Measurements from ENCODE around the gene SMIM5. TPM values are rescaled to one million over a fixed set of nuclear protein-coding genes. Genes with fewer than 3 reads are reported as not detected.

Gene SMIM5
- total RNA-seq, 2 experiments from 2014 or later, result 0.06 TPM; not detected in 1

GRCh38 chr17:75634754-75635609 lies 1.7 kb downstream of the SMIM5 start:
- H3K4me1 ChIP-seq (ENCODE audit: insufficient read depth, low read length, poor library complexity, severe bottlenecking), result peaks cover 22% of the 10 kb centered on the region
- ChIA-PET POLR2A (interaction anchor here (0.8 kb wide), 1 partner anchor 36 kb away, joined by 4 read pairs; no protein-coding TSS in a partner anchor), CTCF (ENCODE audit: unreplicated experiment) (interaction anchor here (0.5 to 0.6 kb wide), 2 partner anchors 12 to 55 kb away, joined by 3 read pairs; no protein-coding TSS in a partner anchor)
- no peak overlapping the region for H3K4me2 ChIP-seq (ENCODE audit: low read length)
- BruUV-seq (replicated peaks), result no TSS peak
- H4K20me1 ChIP-seq (ENCODE audit: insufficient read depth, low read length), result no peaks in the 10 kb centered on the region
- no peaks in the 10 kb centered on the region for H3K9me2 ChIP-seq (ENCODE audit: insufficient read depth, low read length)
- no peak overlapping the region for H3K27ac ChIP-seq (ENCODE audit: low read depth, low read length, poor library complexity, severe bottlenecking)
- no peaks in the 10 kb centered on the region for H3K9me3 ChIP-seq (ENCODE audit: low read length)
- H3K79me2 ChIP-seq (ENCODE audit: insufficient read depth, low read depth, low read length), result no peaks in the 10 kb centered on the region
- peaks cover 11% of the 10 kb centered on the region; the same call in 1 of the 2 replicates for H3K36me3 ChIP-seq (ENCODE audit: insufficient read depth, low read length)
- no peak overlapping the region for H3K4me3 ChIP-seq (ENCODE audit: low read depth, low read length, poor library complexity, severe bottlenecking)
- H2AFZ ChIP-seq (ENCODE audit: low read length), result no peak overlapping the region
- intact Hi-C loops (cut with micrococcal nuclease; ENCODE audit: unreplicated experiment), result loop anchor here (5.0 kb wide), 1 partner anchor 32 kb away; the partner anchor contains the start of genes RECQL5 and SAP30BP
- TF ChIP-seq EZH2phosphoT487 (IDR thresholded peaks at IDR 0.05; ENCODE audit: borderline replicate concordance, low read depth, low read length) (no peak), CTCF (conservative IDR thresholded peaks at IDR 0.05; ENCODE audit: low read length) (no peak)
- no peak for DNase-seq (ENCODE audit: low spot score)

GRCh38 chr17:75635610-75636202 lies 2.5 kb downstream of the SMIM5 start:
- TF ChIP-seq EZH2phosphoT487 (IDR thresholded peaks at IDR 0.05; ENCODE audit: borderline replicate concordance, low read depth, low read length) (no peak), CTCF (conservative IDR thresholded peaks at IDR 0.05; ENCODE audit: low read length) (no peak)
- no peak overlapping the region for H3K27ac ChIP-seq (ENCODE audit: low read depth, low read length, poor library complexity, severe bottlenecking)
- no peak overlapping the region for H3K4me3 ChIP-seq (ENCODE audit: low read depth, low read length, poor library complexity, severe bottlenecking)
- no peak overlapping the region for H3K4me2 ChIP-seq (ENCODE audit: low read length)
- H4K20me1 ChIP-seq (ENCODE audit: insufficient read depth, low read length), result no peaks in the 10 kb centered on the region
- H3K79me2 ChIP-seq (ENCODE audit: insufficient read depth, low read depth, low read length), result no peaks in the 10 kb centered on the region
- peaks cover 5% of the 10 kb centered on the region; the same call in 1 of the 2 replicates for H3K36me3 ChIP-seq (ENCODE audit: insufficient read depth, low read length)
- BruUV-seq (replicated peaks), result no TSS peak
- CTCF ChIA-PET (ENCODE audit: unreplicated experiment), result interaction anchor here (0.5 to 0.6 kb wide), 2 partner anchors 13 to 54 kb away, joined by 3 read pairs; no protein-coding TSS in a partner anchor
- intact Hi-C loops (cut with micrococcal nuclease; ENCODE audit: unreplicated experiment), result no loop called here
- no peaks in the 10 kb centered on the region for H3K9me3 ChIP-seq (ENCODE audit: low read length)
- POLR2A ChIA-PET, result interaction anchor here (0.8 kb wide), 1 partner anchor 37 kb away, joined by 4 read pairs; no protein-coding TSS in a partner anchor
- peaks cover 22% of the 10 kb centered on the region for H3K4me1 ChIP-seq (ENCODE audit: insufficient read depth, low read length, poor library complexity, severe bottlenecking)
- H2AFZ ChIP-seq (ENCODE audit: low read length), result no peak overlapping the region
- H3K9me2 ChIP-seq (ENCODE audit: insufficient read depth, low read length), result no peaks in the 10 kb centered on the region
- no peak for DNase-seq (ENCODE audit: low spot score)

All from OCI-LY7 (cell line).